WTC11 (cell line): ENCODE data around the gene COQ9. TPM values are rescaled to one million over a fixed set of nuclear protein-coding genes. Genes with fewer than 3 reads are reported as not detected.

Source experiments
- ATAC-seq: fragments of 200-7000 bp; cut with Tn5 transposase; 2 replicates; pipeline ENCODE4 v1.10.0; 2021; ENCODE audit warnings: mild to moderate bottlenecking, moderate library complexity
- CTCF ChIA-PET: fragments of 300-600 bp; sonication (Branson Sonifier 250); formaldehyde crosslinking; loops from one replicate; lab custom pipeline; 2021; ENCODE audit warnings: antibody characterized with exemption; lab: Charles Lee
- POLR2A ChIA-PET: fragments of 350-600 bp; sonication (Branson Sonifier 250); formaldehyde crosslinking; loops from one replicate; lab custom pipeline; 2021; ENCODE audit warnings: antibody characterized with exemption; lab: Charles Lee
- DNase-seq: peaks from one replicate; pipeline ENCODE4 v3.0.0; 2021; ENCODE audit warnings: low spot score
- H3K27ac Mint-ChIP-seq: 2 replicates; pipeline ENCODE4 v1.8.0; 2021; ENCODE audit warnings: mixed read lengths
- H3K27me3 Mint-ChIP-seq: 2 replicates; pipeline ENCODE4 v1.8.0; 2021; ENCODE audit warnings: low read depth, mild to moderate bottlenecking, moderate library complexity, mixed read lengths
- H3K36me3 Mint-ChIP-seq: 2 replicates; pipeline ENCODE4 v1.8.0; 2021; ENCODE audit warnings: mixed read lengths
- H3K4me1 Mint-ChIP-seq: 2 replicates; pipeline ENCODE4 v1.8.0; 2022; ENCODE audit warnings: mixed read lengths
- H3K4me3 Mint-ChIP-seq: 2 replicates; pipeline ENCODE4 v1.8.0; 2021; ENCODE audit warnings: mild to moderate bottlenecking, moderate library complexity, mixed read lengths
- H3K9me3 Mint-ChIP-seq: 2 replicates; pipeline ENCODE4 v1.8.0; 2021; ENCODE audit warnings: mixed read lengths
- ATF1 ChIP-seq: sonication (generic); formaldehyde crosslinking; IDR thresholded peaks from 2 replicates; pipeline ENCODE4 v1.8.1; 2023; ENCODE audit warnings: mild to moderate bottlenecking, moderate library complexity, missing genetic modification reagents
- FOXJ3 ChIP-seq: sonication (generic); formaldehyde crosslinking; IDR thresholded peaks from 2 replicates; pipeline ENCODE4 v1.9.0; 2021; ENCODE audit warnings: missing genetic modification reagents, mild to moderate bottlenecking, borderline replicate concordance
- FOXK1 ChIP-seq: sonication (generic); formaldehyde crosslinking; IDR thresholded peaks from 2 replicates; pipeline ENCODE4 v1.8.0; 2022; ENCODE audit warnings: mild to moderate bottlenecking, moderate library complexity, missing genetic modification reagents
- HMGA2 ChIP-seq: fragments of 250-450 bp; sonication (Bioruptor Pico); IDR thresholded peaks from 2 replicates; pipeline ENCODE4 v1.4.0; 2021; ENCODE audit warnings: mild to moderate bottlenecking, moderate library complexity
- IRF2 ChIP-seq: sonication (generic); formaldehyde crosslinking; IDR thresholded peaks from 2 replicates; pipeline ENCODE4 v1.8.0; 2022; ENCODE audit warnings: low read depth, missing genetic modification reagents, borderline replicate concordance
- JAZF1 ChIP-seq: fragments of 250-450 bp; sonication (Bioruptor Pico); IDR thresholded peaks from 2 replicates; pipeline ENCODE4 v1.9.0; 2021; ENCODE audit warnings: moderate library complexity, mild to moderate bottlenecking, inconsistent platforms
- JUN ChIP-seq: sonication (generic); formaldehyde crosslinking; IDR thresholded peaks from 2 replicates; pipeline ENCODE4 v1.8.0; 2023; ENCODE audit warnings: mild to moderate bottlenecking, missing genetic modification reagents
- KAT7 ChIP-seq: sonication (generic); formaldehyde crosslinking; IDR thresholded peaks from 2 replicates; pipeline ENCODE4 v1.8.1; 2023; ENCODE audit warnings: missing genetic modification reagents, mild to moderate bottlenecking, borderline replicate concordance
- NFYB ChIP-seq: sonication (generic); formaldehyde crosslinking; conservative IDR thresholded peaks from 2 replicates; pipeline ENCODE4 v1.8.0; 2022; ENCODE audit warnings: low read depth, missing genetic modification reagents
- NR3C1 ChIP-seq: sonication (generic); formaldehyde crosslinking; conservative IDR thresholded peaks from 2 replicates; pipeline ENCODE4 v1.8.1; 2023; ENCODE audit warnings: low read depth, mild to moderate bottlenecking, missing genetic modification reagents
- RORB ChIP-seq: fragments of 250-450 bp; sonication (Bioruptor Pico); IDR thresholded peaks from 2 replicates; pipeline ENCODE4 v1.9.0; 2021; ENCODE audit warnings: mild to moderate bottlenecking
- SMAD3 ChIP-seq: sonication (generic); formaldehyde crosslinking; IDR thresholded peaks from 2 replicates; pipeline ENCODE4 v1.8.0; 2022; ENCODE audit warnings: missing genetic modification reagents, mild to moderate bottlenecking, borderline replicate concordance
- TEAD4 ChIP-seq: sonication (generic); formaldehyde crosslinking; IDR thresholded peaks from 2 replicates; pipeline ENCODE4 v1.8.0; 2022; ENCODE audit warnings: mild to moderate bottlenecking, missing genetic modification reagents
- ZBTB21 ChIP-seq: sonication (generic); formaldehyde crosslinking; IDR thresholded peaks from 2 replicates; pipeline ENCODE4 v1.8.1; 2023; ENCODE audit warnings: mild to moderate bottlenecking, missing genetic modification reagents, borderline replicate concordance
- ZNF317 ChIP-seq: sonication (generic); formaldehyde crosslinking; IDR thresholded peaks from 2 replicates; pipeline ENCODE4 v1.8.1; 2023; ENCODE audit warnings: low read depth, mild to moderate bottlenecking, moderate library complexity, missing genetic modification reagents, borderline replicate concordance
- total RNA-seq: library from RNA; stranded (reverse); gene quantifications from 3 replicates; pipeline ENCODE4 v1.2.3, GENCODE V29; 2021
- TF ChIP-seq, protein P1 (sequence below): sonication (generic); formaldehyde crosslinking; IDR thresholded peaks from 2 replicates; pipeline ENCODE4 v1.8.1; 2022; ENCODE audit warnings: mild to moderate bottlenecking, moderate library complexity, missing genetic modification reagents
- TF ChIP-seq, protein P2 (sequence below): sonication (generic); formaldehyde crosslinking; IDR thresholded peaks from 2 replicates; pipeline ENCODE4 v1.8.1; 2023; ENCODE audit warnings: mild to moderate bottlenecking, missing genetic modification reagents, moderate library complexity
- TF ChIP-seq, protein P3 (sequence below): fragments of 250-450 bp; sonication (Bioruptor Pico); IDR thresholded peaks from 2 replicates; pipeline ENCODE4 v2.1.2; 2022; ENCODE audit warnings: mild to moderate bottlenecking, moderate library complexity
- TF ChIP-seq, protein P4 (sequence below): sonication (generic); formaldehyde crosslinking; IDR thresholded peaks from 2 replicates; pipeline ENCODE4 v1.8.1; 2023; ENCODE audit warnings: mild to moderate bottlenecking, missing genetic modification reagents, moderate library complexity
- TF ChIP-seq, protein P5 (sequence below): sonication (generic); formaldehyde crosslinking; IDR thresholded peaks from 2 replicates; pipeline ENCODE4 v1.8.1; 2022; ENCODE audit warnings: low read depth, missing genetic modification reagents, borderline replicate concordance
- TF ChIP-seq, protein P6 (sequence below): sonication (generic); formaldehyde crosslinking; IDR thresholded peaks from 2 replicates; pipeline ENCODE4 v1.8.1; 2022; ENCODE audit warnings: low read depth, mild to moderate bottlenecking, moderate library complexity, missing genetic modification reagents, borderline replicate concordance
- TF ChIP-seq, protein P7 (sequence below): sonication (generic); formaldehyde crosslinking; IDR thresholded peaks from 2 replicates; pipeline ENCODE4 v1.8.0; 2022; ENCODE audit warnings: missing genetic modification reagents

The COQ9 gene
- total RNA-seq, 1 experiment from 2014 or later = 39.2 TPM

DNA sequence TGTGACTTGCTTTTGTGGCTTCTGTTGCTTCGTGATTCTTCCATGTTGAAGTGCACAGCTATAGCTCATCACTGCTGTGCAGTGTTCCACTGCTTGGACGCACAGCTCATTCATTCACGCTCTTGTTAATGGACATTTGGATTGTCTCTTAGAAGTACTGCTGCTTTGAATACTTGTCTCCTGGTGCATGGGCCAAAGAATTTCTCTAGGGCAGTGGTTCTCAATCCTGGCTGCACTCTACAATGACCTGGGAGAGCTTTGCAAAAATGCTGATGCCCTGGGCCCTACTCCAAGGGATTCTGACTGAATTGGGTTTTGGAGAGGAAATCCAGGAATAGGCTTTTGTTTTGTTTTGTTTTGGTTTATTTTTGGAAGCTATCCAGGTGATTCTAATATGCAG is 22.7 kb upstream of the COQ9 start (continued):
- TF ChIP-seq, protein P1, sequence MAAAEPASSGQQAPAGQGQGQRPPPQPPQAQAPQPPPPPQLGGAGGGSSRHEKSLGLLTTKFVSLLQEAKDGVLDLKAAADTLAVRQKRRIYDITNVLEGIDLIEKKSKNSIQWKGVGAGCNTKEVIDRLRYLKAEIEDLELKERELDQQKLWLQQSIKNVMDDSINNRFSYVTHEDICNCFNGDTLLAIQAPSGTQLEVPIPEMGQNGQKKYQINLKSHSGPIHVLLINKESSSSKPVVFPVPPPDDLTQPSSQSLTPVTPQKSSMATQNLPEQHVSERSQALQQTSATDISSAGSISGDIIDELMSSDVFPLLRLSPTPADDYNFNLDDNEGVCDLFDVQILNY = no peak
- TF ChIP-seq HMGA2 (CRISPR knock-in tag) = no peak
- no peak for TF ChIP-seq JUN (CRISPR knock-in tag)
- no peak for TF ChIP-seq SMAD3 (CRISPR knock-in tag)
- TF ChIP-seq, protein P2, sequence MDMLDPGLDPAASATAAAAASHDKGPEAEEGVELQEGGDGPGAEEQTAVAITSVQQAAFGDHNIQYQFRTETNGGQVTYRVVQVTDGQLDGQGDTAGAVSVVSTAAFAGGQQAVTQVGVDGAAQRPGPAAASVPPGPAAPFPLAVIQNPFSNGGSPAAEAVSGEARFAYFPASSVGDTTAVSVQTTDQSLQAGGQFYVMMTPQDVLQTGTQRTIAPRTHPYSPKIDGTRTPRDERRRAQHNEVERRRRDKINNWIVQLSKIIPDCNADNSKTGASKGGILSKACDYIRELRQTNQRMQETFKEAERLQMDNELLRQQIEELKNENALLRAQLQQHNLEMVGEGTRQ (CRISPR knock-in tag) = no peak
- TF ChIP-seq, protein P3, sequence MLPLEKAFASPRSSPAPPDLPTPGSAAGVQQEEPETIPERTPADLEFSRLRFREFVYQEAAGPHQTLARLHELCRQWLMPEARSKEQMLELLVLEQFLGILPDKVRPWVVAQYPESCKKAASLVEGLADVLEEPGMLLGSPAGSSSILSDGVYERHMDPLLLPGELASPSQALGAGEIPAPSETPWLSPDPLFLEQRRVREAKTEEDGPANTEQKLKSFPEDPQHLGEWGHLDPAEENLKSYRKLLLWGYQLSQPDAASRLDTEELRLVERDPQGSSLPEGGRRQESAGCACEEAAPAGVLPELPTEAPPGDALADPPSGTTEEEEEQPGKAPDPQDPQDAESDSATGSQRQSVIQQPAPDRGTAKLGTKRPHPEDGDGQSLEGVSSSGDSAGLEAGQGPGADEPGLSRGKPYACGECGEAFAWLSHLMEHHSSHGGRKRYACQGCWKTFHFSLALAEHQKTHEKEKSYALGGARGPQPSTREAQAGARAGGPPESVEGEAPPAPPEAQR (CRISPR knock-in tag) = no peak

DNA sequence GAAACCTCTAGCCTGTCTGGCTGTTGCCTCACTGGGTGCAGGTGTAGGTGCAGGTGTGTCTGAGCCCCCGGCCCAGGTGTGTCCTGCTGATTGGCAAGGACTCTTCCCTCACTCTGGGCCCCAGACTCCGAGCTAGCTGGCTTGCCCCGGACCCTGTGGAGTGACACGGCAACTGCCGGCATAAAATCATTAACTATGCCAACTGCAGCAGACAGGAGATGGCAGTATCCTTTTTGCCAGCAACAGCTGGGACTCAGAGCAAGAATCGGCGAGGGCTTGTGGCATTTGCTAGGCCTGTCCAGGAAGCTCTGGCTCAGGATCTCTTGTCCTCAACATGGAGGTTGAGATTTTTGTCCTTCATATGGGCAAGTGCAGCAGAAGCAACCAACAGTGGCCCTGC is 20.9 kb upstream of the COQ9 start:
- Mint-ChIP-seq H3K27me3 (no peaks in the 10 kb centered on the region), H3K4me1 (peaks cover 7% of the 10 kb centered on the region), H3K4me3 (no peak overlapping the region), H3K36me3 (peaks cover 39% of the 10 kb centered on the region)
- no peak for ATAC-seq
- CTCF ChIA-PET = interaction anchor here (0.6 to 1.2 kb wide), 2 partner anchors 9 to 10 kb away, joined by 3 read pairs; no protein-coding TSS in a partner anchor
- no peak for TF ChIP-seq NR3C1 (CRISPR knock-in tag)
- no peak for TF ChIP-seq ZNF317
- TF ChIP-seq, protein P4, sequence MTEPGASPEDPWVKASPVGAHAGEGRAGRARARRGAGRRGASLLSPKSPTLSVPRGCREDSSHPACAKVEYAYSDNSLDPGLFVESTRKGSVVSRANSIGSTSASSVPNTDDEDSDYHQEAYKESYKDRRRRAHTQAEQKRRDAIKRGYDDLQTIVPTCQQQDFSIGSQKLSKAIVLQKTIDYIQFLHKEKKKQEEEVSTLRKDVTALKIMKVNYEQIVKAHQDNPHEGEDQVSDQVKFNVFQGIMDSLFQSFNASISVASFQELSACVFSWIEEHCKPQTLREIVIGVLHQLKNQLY (CRISPR knock-in tag) = no peak
- TF ChIP-seq ZBTB21 (CRISPR knock-in tag) = no peak
- TF ChIP-seq, protein P5, sequence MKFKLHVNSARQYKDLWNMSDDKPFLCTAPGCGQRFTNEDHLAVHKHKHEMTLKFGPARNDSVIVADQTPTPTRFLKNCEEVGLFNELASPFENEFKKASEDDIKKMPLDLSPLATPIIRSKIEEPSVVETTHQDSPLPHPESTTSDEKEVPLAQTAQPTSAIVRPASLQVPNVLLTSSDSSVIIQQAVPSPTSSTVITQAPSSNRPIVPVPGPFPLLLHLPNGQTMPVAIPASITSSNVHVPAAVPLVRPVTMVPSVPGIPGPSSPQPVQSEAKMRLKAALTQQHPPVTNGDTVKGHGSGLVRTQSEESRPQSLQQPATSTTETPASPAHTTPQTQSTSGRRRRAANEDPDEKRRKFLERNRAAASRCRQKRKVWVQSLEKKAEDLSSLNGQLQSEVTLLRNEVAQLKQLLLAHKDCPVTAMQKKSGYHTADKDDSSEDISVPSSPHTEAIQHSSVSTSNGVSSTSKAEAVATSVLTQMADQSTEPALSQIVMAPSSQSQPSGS (CRISPR knock-in tag) = no peak
- TF ChIP-seq KAT7 (CRISPR knock-in tag) = no peak
- TF ChIP-seq ATF1 = no peak
- TF ChIP-seq IRF2 = no peak
- TF ChIP-seq TEAD4 (CRISPR knock-in tag) = no peak
- TF ChIP-seq RORB (CRISPR knock-in tag) = no peak
- TF ChIP-seq NFYB (CRISPR knock-in tag) = no peak
- TF ChIP-seq HMGA2 (CRISPR knock-in tag) = no peak
- no peak for TF ChIP-seq FOXK1
- TF ChIP-seq JAZF1 (CRISPR knock-in tag) = no peak
- TF ChIP-seq, protein P6, sequence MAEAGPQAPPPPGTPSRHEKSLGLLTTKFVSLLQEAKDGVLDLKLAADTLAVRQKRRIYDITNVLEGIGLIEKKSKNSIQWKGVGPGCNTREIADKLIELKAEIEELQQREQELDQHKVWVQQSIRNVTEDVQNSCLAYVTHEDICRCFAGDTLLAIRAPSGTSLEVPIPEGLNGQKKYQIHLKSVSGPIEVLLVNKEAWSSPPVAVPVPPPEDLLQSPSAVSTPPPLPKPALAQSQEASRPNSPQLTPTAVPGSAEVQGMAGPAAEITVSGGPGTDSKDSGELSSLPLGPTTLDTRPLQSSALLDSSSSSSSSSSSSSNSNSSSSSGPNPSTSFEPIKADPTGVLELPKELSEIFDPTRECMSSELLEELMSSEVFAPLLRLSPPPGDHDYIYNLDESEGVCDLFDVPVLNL (CRISPR knock-in tag) = no peak
- no peak for TF ChIP-seq SMAD3 (CRISPR knock-in tag)
- TF ChIP-seq FOXJ3 (CRISPR knock-in tag) = no peak
- TF ChIP-seq, protein P7, sequence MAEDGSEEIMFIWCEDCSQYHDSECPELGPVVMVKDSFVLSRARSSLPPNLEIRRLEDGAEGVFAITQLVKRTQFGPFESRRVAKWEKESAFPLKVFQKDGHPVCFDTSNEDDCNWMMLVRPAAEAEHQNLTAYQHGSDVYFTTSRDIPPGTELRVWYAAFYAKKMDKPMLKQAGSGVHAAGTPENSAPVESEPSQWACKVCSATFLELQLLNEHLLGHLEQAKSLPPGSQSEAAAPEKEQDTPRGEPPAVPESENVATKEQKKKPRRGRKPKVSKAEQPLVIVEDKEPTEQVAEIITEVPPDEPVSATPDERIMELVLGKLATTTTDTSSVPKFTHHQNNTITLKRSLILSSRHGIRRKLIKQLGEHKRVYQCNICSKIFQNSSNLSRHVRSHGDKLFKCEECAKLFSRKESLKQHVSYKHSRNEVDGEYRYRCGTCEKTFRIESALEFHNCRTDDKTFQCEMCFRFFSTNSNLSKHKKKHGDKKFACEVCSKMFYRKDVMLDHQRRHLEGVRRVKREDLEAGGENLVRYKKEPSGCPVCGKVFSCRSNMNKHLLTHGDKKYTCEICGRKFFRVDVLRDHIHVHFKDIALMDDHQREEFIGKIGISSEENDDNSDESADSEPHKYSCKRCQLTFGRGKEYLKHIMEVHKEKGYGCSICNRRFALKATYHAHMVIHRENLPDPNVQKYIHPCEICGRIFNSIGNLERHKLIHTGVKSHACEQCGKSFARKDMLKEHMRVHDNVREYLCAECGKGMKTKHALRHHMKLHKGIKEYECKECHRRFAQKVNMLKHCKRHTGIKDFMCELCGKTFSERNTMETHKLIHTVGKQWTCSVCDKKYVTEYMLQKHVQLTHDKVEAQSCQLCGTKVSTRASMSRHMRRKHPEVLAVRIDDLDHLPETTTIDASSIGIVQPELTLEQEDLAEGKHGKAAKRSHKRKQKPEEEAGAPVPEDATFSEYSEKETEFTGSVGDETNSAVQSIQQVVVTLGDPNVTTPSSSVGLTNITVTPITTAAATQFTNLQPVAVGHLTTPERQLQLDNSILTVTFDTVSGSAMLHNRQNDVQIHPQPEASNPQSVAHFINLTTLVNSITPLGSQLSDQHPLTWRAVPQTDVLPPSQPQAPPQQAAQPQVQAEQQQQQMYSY (CRISPR knock-in tag) = no peak
- TF ChIP-seq, all 79 proteins: peak for 0
- POLR2A ChIA-PET = interaction anchor here (0.7 kb wide), 1 partner anchor 136 kb away, joined by 3 read pairs; no protein-coding TSS in a partner anchor
- no peak for DNase-seq
- H3K9me3 Mint-ChIP-seq = no peaks in the 10 kb centered on the region
- no peak overlapping the region for H3K27ac Mint-ChIP-seq
